A549 treated with Mapracorat at 1 μM for 4 hours (cell line): Measurements from ENCODE around the gene LIPM. TPM values are rescaled to one million over a fixed set of nuclear protein-coding genes. Genes with fewer than 3 reads are reported as not detected.

Experiments
- total RNA-seq: library from RNA; stranded (reverse); fragments of 200-300 nt; extraction: Qiagen RNA extraction; gene quantifications from 5 replicates; pipeline ENCODE4 v1.2.3, GENCODE V29; 2022

LIPM gene, protein sequence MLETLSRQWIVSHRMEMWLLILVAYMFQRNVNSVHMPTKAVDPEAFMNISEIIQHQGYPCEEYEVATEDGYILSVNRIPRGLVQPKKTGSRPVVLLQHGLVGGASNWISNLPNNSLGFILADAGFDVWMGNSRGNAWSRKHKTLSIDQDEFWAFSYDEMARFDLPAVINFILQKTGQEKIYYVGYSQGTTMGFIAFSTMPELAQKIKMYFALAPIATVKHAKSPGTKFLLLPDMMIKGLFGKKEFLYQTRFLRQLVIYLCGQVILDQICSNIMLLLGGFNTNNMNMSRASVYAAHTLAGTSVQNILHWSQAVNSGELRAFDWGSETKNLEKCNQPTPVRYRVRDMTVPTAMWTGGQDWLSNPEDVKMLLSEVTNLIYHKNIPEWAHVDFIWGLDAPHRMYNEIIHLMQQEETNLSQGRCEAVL
- not detected in 5 replicates for total RNA-seq

DNA sequence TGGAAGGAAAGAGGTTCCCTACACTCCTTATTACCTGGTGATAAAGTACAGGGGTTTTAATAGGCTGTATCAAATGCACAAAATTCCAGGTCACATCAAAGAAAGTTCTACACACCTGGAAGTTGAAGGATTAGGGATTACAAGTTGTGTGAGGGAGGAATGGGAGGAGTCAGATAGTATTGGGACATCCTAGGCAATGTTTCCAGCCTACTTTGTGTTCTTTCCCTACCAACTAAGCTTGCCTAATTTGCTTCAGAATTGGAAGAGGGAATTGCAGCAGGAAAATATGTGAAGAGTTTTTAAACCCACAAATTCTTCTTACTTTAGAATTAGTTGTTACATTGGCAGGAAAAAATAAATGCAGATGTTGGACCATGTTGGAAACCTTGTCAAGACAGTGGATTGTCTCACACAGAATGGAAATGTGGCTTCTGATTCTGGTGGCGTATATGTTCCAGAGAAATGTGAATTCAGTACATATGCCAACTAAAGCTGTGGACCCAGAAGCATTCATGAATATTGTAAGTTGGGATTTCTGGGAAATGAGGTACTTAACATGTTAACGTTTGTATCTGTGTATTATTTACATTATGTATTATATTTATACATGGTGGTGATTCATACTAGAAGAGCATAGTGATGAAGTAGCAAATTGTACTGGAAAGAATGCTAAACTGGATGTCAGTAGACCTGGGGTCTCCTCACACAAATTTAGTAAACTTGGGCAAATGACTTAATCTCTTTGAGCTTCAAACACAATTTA lies at the start of gene LIPM:
TSS of gene LIPM (plus strand) at position 208 of the 763 bp plus-strand sequence. CDS start at position 375, 167 bp downstream.

DNA sequence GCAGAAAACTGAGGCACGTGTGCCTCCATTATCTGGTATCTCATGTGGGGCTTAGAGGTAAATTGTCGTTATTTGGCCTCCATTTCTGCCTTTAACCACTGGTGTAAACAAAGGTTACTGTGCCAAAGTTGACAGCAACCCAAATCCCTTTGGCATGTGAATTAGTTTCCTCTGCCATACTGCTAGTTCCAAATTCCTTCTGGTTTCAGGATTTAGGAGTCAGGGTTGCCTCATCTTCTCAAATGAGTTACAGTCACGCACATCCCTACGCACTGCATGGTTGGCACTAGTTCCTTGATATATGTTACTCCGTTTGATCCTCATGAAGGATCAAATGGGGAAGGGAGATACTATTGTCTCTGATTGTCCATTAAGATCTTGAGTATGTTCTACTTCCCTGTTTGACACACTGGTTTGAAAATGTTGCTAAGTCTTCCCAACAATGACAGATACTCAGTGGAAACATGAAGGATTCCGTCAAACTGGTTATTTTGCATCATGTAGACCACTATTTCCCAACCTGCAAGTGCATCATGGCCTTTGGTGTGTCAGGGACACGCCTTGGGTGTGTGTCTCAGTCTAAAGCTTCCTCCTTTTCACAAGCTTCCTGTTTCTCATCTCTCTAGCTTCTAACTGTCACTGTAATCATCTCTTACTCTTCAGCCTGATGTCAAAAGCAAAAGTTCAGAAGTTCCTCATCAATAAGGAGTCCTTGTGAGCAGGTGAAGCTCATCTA lies 43.0 kb upstream of the LIPM start, which contains the start of gene LIPN:
TSS of gene LIPN (plus strand) at position 655 of the 736 bp plus-strand sequence. CDS start 1,386 bp downstream, outside the sequence.

DNA sequence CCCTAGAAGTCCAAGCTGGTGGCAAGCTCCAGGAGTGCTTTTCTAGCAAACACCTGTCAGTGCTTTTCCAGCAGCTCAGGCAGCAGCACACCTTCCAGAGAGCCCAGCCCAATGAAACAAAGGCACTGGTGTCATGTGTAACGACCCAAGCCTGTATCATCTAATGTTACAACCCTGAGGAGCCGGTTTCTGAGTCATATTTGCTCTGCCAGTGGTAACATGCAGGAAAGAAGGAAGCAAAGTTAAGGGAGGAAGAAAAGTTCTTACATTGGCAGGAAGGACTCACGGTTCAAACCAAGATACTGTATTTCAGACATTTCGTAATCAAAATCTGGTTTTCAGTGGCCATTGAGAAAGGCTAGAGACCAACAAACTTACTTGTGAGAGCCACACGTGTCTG lies 49.2 kb downstream of the LIPM start, which contains the start of gene ANKRD22:
TSS of gene ANKRD22 (minus strand) at position 139 of the 400 bp plus-strand sequence. CDS start 237 bp downstream, outside the sequence.

Other genes starting within 250 kb of the LIPM start
- gene RNLS, start 219.4 kb upstream of the LIPM start, total RNA-seq = 7.5 to 9.8 TPM (median 8.2 TPM) in 5 replicates
- not detected in 5 replicates for gene LIPJ, start 216.0 kb upstream of the LIPM start, total RNA-seq
- gene LIPF, start 138.3 kb upstream of the LIPM start, total RNA-seq = not detected in 5 replicates
- not detected in 5 replicates for gene LIPK, start 96.5 kb upstream of the LIPM start, total RNA-seq
- gene LIPN, start 42.7 kb upstream of the LIPM start, total RNA-seq = not detected in 5 replicates
- 0.22 to 0.35 TPM (median 0.30 TPM) in 5 replicates for gene ANKRD22, start 49.1 kb downstream of the LIPM start, total RNA-seq
- 27.9 to 32.1 TPM (median 30.0 TPM) in 5 replicates for gene STAMBPL1, start 77.5 kb downstream of the LIPM start, total RNA-seq
- gene ACTA2, start 150.0 kb downstream of the LIPM start, total RNA-seq = 16.9 to 20.8 TPM (median 18.2 TPM) in 5 replicates
- 28.4 to 35.6 TPM (median 29.9 TPM) in 5 replicates for gene FAS, start 188.1 kb downstream of the LIPM start, total RNA-seq